Effector CD4-positive, alpha-beta T cell (primary cell): ENCODE measurements around the gene OSBPL1A.

Experiments used
- DNase-seq: peaks from one replicate; pipeline ENCODE4 v3.0.0-alpha.2; 2020

Gene OSBPL1A

GRCh38 chr18:24262087-24262486, 135.5 kb downstream of the OSBPL1A start:
- no peak for DNase-seq

- DNase-seq, result no peak
Observed at GRCh38 chr18:24259869-24260641, 137.6 kb downstream of the OSBPL1A start.

DNA sequence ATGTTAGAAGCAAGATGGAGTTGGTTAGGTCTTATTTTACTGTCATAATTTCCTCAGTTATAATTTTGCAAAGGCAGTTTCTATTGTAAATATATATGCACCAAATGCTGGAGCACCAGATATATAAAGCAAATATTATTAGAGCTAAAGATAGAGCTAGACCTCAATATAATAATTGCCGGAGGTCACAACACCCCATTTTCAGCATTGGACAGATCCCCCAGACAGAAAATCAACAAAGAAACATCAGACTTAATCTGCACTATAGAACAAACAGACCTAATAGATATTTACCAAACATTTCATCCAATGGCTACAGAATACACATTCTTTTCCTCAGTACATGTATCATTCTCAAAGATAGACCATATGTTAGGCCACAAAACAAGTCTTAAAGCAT, 143.6 kb downstream of the OSBPL1A start:
- no peak for DNase-seq

DNA sequence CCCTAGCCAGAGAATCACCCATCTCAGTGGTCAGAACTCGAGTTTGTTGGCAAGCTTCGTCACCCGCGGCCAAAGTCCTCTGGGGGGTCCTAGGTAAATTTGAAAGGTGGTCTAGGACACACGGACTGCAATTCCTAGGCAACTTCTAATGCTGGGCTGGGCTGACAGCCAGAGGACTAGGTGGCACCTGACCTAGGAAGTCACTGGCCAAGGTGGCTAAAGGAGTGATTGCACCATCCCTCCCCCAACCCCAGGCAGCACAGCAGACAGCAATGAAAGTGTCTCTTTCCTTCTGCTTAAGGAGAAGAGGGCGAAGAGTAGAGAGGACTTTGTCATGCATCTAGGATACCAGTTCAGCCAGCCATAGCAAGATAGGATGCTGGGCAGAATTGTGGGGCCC, 147.9 kb downstream of the OSBPL1A start:
- DNase-seq, result no peak

DNA sequence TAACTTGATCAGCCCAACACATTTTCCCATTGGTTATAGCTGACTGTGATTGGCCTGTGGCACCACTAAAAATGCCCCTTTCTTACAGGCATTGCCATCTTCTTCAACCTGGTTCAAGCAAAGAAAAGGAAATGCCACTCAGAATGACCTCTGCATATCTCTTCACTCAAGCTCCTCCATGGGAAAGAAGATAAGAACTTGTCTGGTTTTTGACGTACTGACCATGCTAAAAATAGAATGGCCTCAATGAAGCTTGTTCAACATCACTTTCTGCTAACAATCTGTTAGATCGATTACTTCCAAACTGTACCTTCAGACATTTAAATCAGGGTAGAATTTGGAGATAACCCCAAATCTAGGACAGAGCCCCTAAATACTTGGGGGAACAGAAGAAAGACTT, 149.3 kb downstream of the OSBPL1A start:
- no peak for DNase-seq

DNA sequence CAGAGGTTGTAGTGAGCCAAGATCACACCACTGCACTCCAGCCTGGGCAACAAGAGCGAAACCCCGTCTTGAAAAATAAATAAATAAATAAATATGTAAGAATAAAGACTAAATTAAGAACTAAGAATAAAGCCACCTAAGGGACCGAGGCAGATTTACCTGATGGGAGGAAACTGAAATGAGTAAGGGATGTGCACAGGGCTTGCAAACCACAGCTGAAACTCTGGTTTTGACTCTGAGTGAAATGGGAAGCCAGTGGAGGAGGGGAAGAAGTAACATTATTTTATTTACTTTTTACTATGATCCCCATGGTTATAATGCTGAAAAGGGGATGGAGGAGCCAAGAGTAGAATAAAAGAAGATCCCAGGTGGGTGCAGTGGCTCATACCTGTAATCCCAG, 151.5 kb downstream of the OSBPL1A start:
- DNase-seq, result no peak

- no peak for DNase-seq
Observed at GRCh38 chr18:24244698-24245097, 152.9 kb downstream of the OSBPL1A start.

DNA sequence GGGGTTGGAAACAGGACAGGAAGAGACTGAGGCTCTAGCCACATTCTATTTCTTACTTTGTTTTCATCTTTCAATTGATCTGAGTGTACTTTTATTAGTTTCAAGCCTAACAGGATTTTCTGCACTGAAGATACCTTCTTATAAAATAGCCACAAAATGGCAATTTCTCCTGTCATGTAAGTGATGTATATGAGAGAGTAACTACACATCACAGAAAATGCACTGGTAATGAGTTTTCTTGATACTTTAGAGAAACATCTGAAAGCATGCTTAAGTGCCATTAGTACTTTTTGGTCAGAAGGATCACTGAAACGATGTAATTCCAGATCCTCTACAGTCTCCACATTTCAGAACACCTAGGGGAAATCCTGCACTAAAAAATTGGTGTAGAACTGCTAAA, 153.9 kb downstream of the OSBPL1A start:
- no peak for DNase-seq

DNA sequence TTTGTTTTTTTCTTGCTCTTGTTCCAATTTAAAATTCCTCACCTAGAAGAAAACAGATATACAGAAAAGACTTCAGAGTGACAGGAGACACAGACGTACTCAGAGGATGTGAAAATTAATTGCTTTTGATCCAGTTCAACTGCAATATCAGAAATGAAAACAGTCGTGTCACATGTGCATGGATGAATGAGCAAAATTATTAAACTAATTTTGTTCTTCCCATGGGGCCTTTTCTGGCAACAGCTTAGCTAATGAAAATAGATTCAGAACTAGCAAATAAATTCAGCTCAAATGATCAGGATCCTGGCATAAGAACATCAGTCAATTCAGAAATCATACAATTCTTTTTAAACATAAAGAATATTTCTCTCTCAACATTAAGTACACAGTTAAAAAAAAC, 158.3 kb downstream of the OSBPL1A start:
- no peak for DNase-seq

DNA sequence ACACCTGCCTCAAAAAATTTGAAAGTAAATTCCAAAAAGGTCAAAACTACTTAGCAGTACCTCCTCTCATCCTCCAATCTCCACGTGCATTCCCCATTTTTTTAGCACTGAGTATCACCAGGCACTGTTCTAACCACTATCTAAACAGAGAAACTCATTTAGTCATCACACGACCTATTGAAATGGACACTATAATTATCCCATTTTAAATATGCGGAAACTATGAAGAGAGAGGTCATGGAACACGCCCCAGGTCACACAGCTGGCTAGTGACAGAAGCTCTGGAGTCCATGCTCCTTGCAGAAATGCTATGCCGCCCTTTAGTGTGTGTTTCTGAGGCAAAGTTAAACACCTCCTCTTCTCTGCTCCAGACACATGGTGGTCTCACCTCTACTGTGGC, 159.2 kb downstream of the OSBPL1A start:
- no peak for DNase-seq

GRCh38 chr18:24234850-24235418, 162.7 kb downstream of the OSBPL1A start:
- no peak for DNase-seq

DNA sequence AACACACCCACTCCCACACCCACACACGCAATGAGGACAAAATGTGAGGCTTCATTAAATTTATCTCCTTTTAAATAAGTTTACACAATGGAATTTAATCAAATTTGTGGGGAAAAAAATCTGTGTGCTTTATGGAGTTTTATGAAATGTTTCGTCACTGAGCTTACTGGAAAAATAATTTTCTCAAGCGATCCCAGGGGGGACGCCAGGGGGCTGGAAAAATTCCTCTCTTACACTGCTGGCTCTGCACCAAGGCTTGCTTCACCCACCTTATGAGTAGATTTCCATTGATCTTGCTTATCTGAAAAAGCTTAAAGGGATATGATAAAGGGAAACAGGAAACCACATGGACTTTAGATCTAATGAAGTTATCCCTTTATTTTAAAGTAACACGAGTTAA, 163.3 kb downstream of the OSBPL1A start:
- DNase-seq, result no peak

- no peak for DNase-seq
Observed at GRCh38 chr18:24232800-24233199, 164.8 kb downstream of the OSBPL1A start.

DNA sequence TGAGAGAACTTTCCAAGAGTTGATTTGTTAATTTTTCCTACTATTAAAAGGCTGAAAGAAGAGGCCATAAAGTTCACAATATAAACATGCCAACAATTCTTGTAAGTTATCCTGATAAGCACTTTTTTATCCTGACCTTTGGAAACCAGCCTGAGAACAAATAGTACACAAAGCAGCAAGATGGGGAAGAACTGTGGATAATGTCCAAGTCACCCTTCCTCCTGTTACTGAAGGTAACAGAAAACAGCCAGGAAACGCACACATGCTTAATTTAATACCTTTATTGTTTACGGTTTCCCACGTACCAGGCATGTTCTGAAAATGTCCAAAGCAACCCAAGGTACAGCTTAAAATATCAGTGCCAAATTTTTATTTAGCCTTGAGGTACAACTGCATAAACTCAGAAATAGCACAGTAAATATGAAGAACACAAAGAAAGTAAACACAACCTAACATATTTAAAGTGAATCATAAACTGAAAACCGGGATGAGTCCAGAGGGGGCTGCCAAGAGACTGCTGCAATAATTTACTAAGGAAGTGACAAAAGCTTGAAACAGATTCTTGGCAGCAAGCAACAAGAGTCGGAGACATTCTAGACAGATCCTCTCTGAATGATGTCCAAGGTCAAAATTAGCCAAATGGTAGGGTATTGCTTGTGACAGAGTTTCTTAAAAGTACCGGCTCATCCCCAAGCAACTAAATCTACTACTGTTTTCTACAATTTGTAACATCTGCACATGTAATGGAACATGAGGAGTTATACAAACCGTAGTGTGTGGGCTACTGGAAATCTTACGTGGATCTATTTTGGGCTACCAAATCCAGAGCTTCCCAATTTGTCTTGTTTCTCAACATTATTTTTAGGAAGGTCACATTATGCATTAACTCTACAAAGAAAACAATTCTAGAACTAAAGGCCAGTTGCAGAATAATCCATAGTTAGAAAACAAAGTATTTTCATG, 165.6 kb downstream of the OSBPL1A start:
- no peak for DNase-seq

- no peak for DNase-seq
Observed at GRCh38 chr18:24230766-24231165, 166.9 kb downstream of the OSBPL1A start.

DNA sequence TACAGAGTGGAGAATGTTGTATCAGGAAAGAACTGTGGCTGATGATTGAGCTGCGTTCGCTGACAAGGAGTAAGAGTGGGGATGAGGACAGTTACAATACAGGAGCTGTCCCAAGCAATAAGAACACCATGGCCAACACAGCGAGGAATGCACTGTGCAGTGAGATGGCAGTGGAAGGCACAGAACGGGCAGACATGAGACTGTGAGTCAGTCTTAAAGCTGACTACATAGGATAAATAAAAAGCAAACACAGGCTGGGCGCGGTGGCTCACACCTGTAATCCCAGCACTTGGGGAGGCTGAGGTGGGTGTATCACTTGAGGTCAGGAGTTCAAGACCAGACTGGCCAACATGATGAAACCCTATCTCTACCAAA, 169.0 kb downstream of the OSBPL1A start:
- no peak for DNase-seq

DNA sequence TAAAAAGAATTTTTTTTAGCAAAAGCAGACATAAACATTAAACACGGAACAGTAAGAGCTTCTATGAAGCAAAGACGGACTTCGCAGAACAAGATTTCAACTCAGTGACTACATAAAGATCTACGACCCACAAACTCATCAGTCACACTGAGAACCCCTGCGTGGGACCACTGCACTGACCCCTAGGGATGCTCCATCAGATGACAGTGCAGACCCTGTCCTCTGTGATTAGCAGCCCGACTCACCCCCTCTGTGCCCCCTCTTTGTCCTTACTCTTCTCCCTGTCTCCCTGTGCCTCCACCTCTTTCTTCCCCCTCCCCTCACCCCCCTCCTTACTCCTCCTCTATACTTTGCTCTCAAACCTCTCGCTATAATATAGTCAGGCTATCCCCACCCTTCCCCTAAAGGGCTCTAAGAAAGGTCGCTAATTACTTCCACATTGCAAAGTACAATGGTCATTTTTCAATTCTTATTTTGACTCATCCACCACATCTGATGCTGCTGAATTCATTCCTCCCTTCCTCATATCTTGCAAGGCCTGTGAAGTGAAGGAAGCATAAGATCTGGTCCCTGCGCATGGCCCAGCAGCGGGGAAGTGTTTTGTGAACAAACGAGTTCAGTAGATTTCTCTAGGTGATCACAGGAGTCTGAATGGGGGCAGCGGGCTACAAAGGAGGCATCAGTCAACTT, 169.5 kb downstream of the OSBPL1A start:
- no peak for DNase-seq

GRCh38 chr18:24220318-24220688, 177.3 kb downstream of the OSBPL1A start:
- no peak for DNase-seq

DNA sequence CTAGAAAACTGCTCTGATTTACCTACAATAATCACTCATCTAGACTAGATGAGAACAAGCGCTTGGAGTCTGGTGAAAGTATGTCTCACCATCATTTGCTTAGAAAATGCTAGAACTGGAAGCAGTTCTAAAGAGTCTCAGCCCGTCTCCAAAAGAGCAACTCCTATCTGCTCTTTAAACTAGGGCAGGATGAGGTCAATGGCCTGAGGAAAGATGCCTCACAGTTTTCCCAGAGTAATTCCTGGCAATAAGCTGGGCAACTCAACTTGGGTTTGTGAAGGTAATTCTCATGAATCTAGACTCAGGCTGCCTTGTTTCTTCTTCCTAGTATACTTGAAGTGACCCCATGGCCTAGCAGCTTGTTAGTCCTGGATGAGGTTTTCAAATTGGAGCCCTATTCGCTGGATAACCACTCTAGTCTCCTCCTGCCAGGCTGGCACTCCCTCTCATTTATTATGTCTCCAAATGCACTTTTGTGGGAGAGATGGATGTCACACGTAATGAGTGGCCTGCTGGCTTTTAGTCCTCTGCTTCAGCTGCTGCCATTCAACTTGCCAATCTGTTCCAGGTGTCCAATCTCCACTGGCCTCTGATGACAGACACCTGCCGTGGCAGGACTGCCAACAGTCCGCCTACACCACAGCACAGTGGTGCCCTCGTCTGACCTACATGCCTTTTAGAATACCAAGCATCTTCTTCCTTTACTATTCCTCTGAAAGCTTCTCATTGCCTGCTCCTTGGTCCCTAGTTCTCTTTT, 177.9 kb downstream of the OSBPL1A start:
- no peak for DNase-seq

DNA sequence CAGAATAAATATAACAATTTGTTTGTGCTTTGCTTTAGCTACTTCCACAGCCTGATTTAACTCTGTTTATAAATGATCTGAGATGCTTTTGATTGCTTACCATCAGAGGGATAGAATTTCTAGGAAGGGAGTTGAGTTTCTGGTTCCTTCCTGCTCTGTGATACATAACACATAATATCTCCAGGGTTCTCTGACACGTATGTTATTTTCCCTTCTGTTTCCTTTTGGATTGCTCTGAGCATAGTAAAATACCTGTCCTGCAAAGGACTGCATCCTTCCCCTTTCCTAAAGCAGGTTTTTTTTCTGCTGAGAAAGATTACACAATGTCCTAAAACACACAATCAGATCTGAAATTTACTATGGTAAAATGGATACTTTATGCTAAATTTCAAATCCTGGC, 182.7 kb downstream of the OSBPL1A start:
- no peak for DNase-seq

DNA sequence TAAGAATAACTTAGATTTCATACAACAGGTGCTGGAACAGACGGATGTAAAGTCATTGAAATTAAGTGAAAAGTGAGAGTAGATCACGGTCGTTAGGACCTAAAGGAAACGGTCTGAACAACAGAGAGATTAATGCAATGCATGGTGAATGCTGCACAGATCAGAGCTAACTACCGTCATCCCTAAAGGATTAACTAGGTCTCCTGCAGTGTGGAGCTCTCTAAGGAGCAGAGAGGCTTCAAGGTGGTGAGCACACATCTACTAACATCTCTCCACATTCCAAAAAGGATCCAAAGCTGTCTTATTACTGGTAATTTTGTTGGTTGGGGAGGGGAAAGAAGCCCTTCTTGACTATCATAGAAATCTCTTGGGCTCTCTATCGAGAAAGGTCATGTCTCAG, 183.5 kb downstream of the OSBPL1A start:
- DNase-seq, result no peak

DNA sequence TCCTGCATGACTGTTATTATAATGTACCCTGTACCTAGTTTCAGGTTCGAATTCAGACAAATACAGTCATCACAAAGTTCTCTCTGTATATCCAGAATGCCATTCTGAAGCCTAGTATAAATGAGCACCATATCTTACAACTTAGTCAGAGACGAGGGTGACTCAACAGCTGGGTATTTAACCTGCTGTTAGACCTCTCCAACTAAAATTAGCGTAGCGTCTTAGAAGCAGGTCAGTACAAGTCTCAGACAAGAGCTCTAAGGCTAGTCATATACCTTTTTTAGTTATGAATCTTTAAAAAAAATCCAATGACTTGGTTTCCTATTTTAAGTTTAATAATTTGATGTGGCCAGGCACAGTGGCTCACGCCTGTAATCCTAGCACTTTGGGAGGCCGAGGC, 184.7 kb downstream of the OSBPL1A start:
- DNase-seq, result no peak
